Small intestine (tissue), 7 donors: Measurements from ENCODE around the gene SVOP. TPM values are rescaled to one million over a fixed set of nuclear protein-coding genes. Genes with fewer than 3 reads are reported as not detected.
A peak's percentile ranks its signal among the peaks of the same experiment; 100 is the strongest.

ENCODE experiments used
- DNase-seq, 2 donors: peaks; one replicate each; pipeline versions ENCODE4 v3.0.0 to v3.0.0-alpha.2; 2013
- FAIRE-seq: peaks from 2 replicates; lab custom pipeline; 2012; peaks lifted over from hg19 to GRCh38; lab: Jason Lieb, UNC
- H3K27ac ChIP-seq, 3 donors: one replicate each; pipeline ENCODE4 v1.5.1; 2013; ENCODE audit warnings: low read length in 2 of 3, mild to moderate bottlenecking in 2 of 3, control low read depth in 1 of 3, inconsistent platforms in 1 of 3, low read depth in 1 of 3, moderate library complexity in 1 of 3
- H3K27me3 ChIP-seq, 3 donors: one replicate each; pipeline ENCODE4 v1.6.1; 2013; ENCODE audit warnings: low read length in 3 of 3, inconsistent platforms in 1 of 3; ENCODE audit not compliant: control insufficient read depth in 3 of 3, insufficient read depth in 3 of 3
- H3K36me3 ChIP-seq, 3 donors: one replicate each; pipeline ENCODE4 v1.6.1; 2013; ENCODE audit warnings: low read length in 3 of 3, inconsistent platforms in 1 of 3, low read depth in 1 of 3, mild to moderate bottlenecking in 1 of 3, moderate library complexity in 1 of 3; ENCODE audit not compliant: control insufficient read depth in 3 of 3, insufficient read depth in 2 of 3
- H3K4me1 ChIP-seq, 3 donors: one replicate each; pipeline ENCODE4 v1.6.1; 2013; ENCODE audit warnings: low read length in 2 of 3, inconsistent platforms in 1 of 3, low read depth in 1 of 3, mild to moderate bottlenecking in 1 of 3, moderate library complexity in 1 of 3; ENCODE audit not compliant: control insufficient read depth in 3 of 3, insufficient read depth in 2 of 3
- H3K4me3 ChIP-seq, 3 donors: one replicate each; pipeline ENCODE4 v1.5.1; 2013; ENCODE audit warnings: low read length in 3 of 3, control low read depth in 1 of 3, inconsistent platforms in 1 of 3, low read depth in 1 of 3, mild to moderate bottlenecking in 1 of 3, moderate library complexity in 1 of 3
- H3K9me3 ChIP-seq, 2 donors: one replicate each; pipeline ENCODE4 v1.6.1; 2013; ENCODE audit warnings: low read depth in 1 of 2, low read length in 1 of 2; ENCODE audit not compliant: control insufficient read depth in 2 of 2, insufficient read depth in 1 of 2
- WGBS, 3 donors: extraction: QIAGEN DNeasy Blood & Tissue Kit; methylation state at CpG; one replicate each; pipeline ENCODE4 v1.1.7; 2013; 5-methylcytosine and 5-hydroxymethylcytosine counted together
- polyA plus RNA-seq, 4 donors: library from polyadenylated mRNA; stranded (reverse) in 3 of 4; unstranded in 1 of 4; fragments of 200-250 nt in 3 of 4; fragments of 120-200 nt in 1 of 4; gene quantifications; one replicate each; pipeline versions ENCODE4 v1.2.1 to v1.2.3, GENCODE V29; 2013
- donor health status: healthy with polysubstance abuse.
- donor health status: control.
- donor health status: control.
- donor health status: Bipolar disorder and iron deficiency.
- donor health status: healthy.

The SVOP gene
- polyA plus RNA-seq, 4 donors = 0.37 to 0.94 TPM; not detected in 2

DNA sequence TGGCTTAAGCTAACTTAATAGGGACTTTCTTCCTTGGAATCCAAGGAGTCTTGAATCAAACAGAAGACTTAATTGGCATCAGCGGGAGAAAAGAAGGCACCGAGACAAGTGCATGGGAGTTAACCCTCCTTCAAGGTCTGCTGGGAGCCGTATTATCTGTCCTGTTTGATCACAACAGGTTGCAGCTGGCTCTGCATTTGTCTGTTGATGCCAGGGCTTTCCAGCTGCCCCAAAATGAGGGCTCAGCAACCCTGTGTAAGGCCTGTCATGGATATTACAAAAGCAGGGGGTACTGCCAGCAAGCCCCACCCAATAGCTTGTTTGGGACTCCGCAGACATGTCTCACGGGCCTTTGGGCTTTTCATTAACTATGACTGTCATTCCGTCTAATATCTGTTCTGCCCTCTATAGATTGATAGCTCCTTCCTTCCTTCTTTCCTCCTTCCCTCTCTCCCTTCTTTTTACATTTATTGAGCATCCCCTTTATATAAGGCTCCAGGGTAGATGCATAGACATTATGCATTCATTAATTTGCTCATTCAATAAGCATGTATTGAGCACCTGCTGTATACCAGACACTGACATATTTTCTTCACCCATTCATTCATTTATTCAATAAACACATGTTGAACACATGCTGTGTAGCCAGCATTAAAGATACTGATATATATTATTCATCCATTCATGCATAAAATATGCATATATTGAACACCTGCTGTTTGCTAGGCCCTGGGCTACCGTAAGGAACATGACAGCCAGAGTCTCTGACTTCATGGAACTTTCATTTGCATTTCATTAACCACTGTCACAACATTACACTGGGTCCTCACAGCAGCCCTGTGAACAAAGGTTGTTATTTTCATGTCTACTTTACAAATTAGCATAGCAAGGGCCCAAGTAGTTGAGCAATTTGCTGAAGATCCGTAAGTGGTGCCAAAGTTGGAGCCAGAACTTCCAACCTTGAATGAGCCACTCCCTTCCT is 56.2 kb downstream of the SVOP start:
- FAIRE-seq (no peak), DNase-seq (no peak)
- H3K36me3 ChIP-seq = no peaks in the 10 kb centered on the region
- no peak overlapping the region for H3K4me3 ChIP-seq
- no peaks in the 10 kb centered on the region for H3K27me3 ChIP-seq
- no peaks in the 10 kb centered on the region for H3K9me3 ChIP-seq
- 51 to 67% (median 60%) methylated on average over 8 of the region's 8 CpGs for WGBS, 3 donors
- H3K27ac ChIP-seq = no peak overlapping the region
- no peaks in the 10 kb centered on the region for H3K4me1 ChIP-seq

- Histone ChIP-seq H3K36me3 (no peaks in the 10 kb centered on the region), H3K4me1 (no peaks in the 10 kb centered on the region), H3K9me3 (no peaks in the 10 kb centered on the region), H3K27me3 (no peaks in the 10 kb centered on the region), H3K27ac (no peak overlapping the region), H3K4me3 (no peak overlapping the region)
- DNase-seq (no peak), FAIRE-seq (no peak)
- WGBS, 3 donors = 63 to 77% (median 70%) methylated on average over 4 of the region's 4 CpGs
These were observed 58.6 kb downstream of the SVOP start for GRCh38 chr12:108962256-108962655.

DNA sequence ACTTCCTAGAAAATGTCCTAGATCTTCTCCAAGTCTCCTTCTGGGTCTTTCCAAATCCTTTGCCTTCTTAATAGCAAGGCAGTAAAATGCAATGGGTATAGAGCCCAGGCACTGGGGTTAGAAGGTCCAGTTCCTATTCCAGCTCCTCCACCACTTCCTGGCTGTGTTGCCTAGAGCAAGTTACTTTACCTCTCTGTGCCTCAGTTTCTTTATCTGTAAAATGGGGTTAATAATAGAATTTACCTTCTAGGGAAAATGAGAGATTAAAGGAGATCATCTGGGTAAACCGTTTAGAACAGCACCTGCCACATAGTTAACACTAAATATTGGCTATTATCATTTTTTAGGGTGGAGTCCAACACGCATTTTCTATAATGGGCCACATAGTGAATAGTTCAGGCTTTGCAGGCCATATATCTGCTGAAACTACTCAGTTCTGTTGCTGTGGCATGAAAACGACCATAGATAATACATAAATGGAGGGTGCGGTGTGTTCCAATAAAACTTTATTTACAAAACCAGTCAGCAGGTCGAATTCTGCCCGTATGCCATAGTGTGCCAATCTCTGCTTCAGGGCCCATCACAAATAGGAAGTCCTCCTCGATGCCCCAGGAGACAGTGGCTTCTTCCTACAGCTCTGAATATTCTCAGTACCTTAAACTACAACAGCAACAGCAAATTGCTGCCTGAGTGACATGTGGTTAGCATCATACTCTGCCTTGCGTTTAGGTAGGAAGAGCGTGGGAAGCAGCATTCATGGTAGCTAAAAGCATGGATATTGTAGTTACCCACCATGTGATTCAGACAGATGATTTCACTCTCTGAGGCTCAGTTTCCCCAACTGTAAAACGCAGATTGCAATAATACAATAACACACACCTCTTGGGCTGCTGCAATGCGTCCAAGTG is 60.9 kb downstream of the SVOP start:
- no peaks in the 10 kb centered on the region for H3K4me1 ChIP-seq
- H3K27ac ChIP-seq = no peak overlapping the region
- FAIRE-seq = no peak
- no peaks in the 10 kb centered on the region for H3K27me3 ChIP-seq
- no peaks in the 10 kb centered on the region for H3K9me3 ChIP-seq
- DNase-seq = no peak
- no peaks in the 10 kb centered on the region for H3K36me3 ChIP-seq
- H3K4me3 ChIP-seq = no peak overlapping the region
- WGBS, 3 donors = 74 to 82% (median 75%) methylated on average over 11 of the region's 11 CpGs

DNA sequence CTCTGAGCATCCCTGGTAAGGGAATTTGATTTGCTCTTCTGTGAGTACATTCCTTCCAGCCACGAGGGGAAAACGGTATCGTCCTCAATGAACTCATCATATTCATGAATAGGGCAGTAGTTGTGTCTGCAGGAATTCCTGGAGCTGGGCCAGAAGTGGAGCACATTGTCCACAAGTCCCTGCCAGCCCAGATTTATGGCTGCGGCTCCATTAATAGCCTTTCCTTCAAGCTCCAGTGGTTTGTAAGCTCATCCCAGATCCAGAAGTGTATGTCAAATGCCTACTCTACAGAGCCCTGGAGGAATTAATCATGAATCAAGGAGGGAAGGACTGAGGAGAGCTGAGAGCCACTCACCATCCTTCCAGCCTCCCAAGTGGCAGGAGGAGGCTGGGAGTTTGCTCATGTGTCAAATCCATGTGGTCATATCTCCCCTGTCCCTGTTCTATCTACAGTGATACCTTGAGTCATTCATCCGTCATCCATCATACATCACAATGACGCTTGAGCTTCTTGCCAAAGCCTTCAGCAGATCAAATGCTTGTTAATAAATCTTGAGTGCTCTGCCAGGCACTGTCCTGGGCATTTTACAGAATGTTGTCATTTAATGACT is 65.5 kb downstream of the SVOP start:
- FAIRE-seq (no peak), DNase-seq (peak in 1 of 2 donors; percentile 4)
- WGBS, 3 donors = 24 to 41% (median 38%) methylated on average over 6 of the region's 6 CpGs

GRCh38 chr12:108950991-108951739 is 69.7 kb downstream of the SVOP start:
- DNase-seq (peak; percentile 74 to 83), FAIRE-seq (no peak)
- Histone ChIP-seq H3K9me3 (peaks cover 0 to 13% of the 10 kb centered on the region in 2 donors), H3K36me3 (no peaks in the 10 kb centered on the region), H3K27me3 (peaks cover 0 to 2% (median 0%) of the 10 kb centered on the region in 3 donors), H3K4me1 (no peaks in the 10 kb centered on the region), H3K4me3 (no peak overlapping the region), H3K27ac (no peak overlapping the region)
- 18 to 25% (median 24%) methylated on average over 12 of the region's 12 CpGs for WGBS, 3 donors

More for the DNA sequence above, 65.5 kb downstream of the SVOP start:
- Histone ChIP-seq H3K36me3 (no peaks in the 10 kb centered on the region), H3K27me3 (peaks cover 0 to 2% (median 0%) of the 10 kb centered on the region in 3 donors), H3K4me3 (no peak overlapping the region), H3K27ac (no peak overlapping the region), H3K4me1 (no peaks in the 10 kb centered on the region), H3K9me3 (no peaks in the 10 kb centered on the region)

DNA sequence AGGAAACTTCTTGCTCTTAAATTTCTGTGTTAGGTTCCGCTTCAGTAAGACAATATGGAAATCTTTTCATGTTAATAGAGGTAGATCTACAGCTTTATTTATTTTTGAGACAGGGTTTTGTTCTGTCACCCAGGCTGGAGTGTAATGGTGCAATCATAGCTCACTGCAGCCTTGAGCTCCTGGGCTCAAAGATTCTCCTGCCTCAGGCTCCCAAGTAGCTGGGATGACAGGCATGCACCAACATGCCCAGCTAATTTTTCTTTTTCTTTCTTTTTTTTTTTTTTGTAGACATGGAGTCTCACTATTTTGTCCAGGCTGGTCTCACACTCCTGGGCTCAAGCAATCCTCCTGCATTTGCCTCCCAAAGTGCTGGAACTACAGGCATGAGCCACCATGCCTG is 70.9 kb downstream of the SVOP start:
- H3K27ac ChIP-seq = no peak overlapping the region
- H3K4me3 ChIP-seq = no peak overlapping the region
- 92 to 100% (median 97%) methylated on average over 1 of the region's 1 CpG for WGBS, 3 donors
- no peak for FAIRE-seq
- no peak for DNase-seq
- no peaks in the 10 kb centered on the region for H3K36me3 ChIP-seq
- H3K4me1 ChIP-seq = no peaks in the 10 kb centered on the region
- peaks cover 0 to 2% (median 0%) of the 10 kb centered on the region in 3 donors for H3K27me3 ChIP-seq
- peaks cover 0 to 13% of the 10 kb centered on the region in 2 donors for H3K9me3 ChIP-seq

DNA sequence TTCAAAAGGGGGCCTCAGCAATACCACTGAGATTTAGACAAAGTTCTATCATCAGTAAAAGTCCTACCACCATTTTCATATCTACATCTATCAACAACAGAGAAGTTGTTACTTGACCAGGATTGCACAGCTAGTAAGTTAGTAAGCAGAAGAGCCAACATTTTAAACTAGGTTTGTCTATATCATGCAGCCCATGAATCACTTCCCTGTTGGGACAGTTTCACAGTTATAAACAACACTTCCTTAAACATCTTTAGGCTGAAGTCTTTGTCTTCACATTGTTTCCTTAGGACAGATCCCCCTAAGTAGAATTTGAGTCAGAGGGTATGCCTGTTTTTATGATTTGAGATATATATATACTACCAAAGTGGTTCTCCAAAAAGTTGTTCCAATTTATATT is 72.5 kb downstream of the SVOP start:
- H3K4me1 ChIP-seq = no peaks in the 10 kb centered on the region
- no peak for FAIRE-seq

More for the DNA sequence above, 72.5 kb downstream of the SVOP start:
- no peaks in the 10 kb centered on the region for H3K27me3 ChIP-seq
- DNase-seq = no peak
- H3K27ac ChIP-seq = no peak overlapping the region
- peaks cover 0 to 13% of the 10 kb centered on the region in 2 donors for H3K9me3 ChIP-seq
- H3K36me3 ChIP-seq = no peaks in the 10 kb centered on the region
- H3K4me3 ChIP-seq = no peak overlapping the region
